NCI-H1694 (cell line): ENCODE data around the gene SORL1.
"Not testable (repeated sequence)": the region's sequence is repeated elsewhere in the genome, so short reads cannot be mapped to it uniquely, and the experiment has no call there.

ENCODE experiments used
- DNase-seq: peaks from one replicate; lab custom pipeline; 2025; lab: John Stamatoyannopoulos, UW

Gene SORL1

DNA sequence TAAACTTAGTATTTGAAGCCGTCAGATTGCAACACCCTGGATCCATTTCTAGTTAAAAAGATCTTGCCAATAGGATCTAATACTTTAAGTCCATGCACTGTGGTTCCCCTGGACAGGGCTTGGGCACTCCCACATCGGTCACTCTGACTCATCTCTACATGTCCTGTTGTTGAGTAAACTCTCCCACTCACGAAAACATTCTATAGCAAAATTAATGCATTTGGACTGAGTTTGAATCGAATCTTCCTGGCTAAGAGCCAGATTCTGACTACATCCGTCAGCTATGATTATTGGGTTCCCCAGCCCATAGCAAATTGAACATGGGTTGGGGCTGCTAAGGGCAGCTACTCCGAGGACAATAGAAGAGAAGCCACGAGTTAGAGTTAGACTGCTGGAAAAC, 182.8 kb downstream of the SORL1 start:
- DNase-seq: no peak

DNA sequence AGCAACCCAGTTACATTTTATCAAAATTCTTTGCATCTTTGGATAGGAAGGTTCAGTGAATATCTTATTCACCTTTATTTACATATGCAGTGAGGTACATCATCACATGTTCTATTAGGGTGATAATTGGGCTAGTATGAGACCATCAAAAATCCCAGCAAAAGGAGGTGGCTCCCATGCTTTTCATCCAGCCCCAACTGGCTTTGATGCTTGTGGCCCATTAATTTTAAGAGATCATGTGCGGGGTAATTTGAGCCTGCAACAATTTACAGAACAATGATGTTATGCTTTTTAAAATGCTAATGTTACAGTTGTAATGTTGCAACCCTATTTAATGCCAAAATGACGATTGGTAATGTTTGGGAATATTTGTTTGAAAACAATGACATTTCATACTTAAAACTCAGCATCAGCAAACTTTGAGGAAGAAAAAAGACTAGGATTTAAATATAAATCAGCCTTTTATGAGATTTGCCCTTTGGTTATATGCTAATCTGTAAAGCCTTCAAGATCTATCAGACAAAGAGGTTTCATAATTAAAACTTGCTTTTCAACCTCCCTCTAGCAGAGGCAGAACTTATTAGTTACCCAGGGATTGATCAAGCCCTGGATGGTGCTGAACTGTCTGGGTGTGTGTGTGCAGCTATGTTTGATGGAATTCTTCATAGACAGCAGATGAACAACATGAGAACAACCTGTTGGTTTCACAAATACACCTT, 184.1 kb downstream of the SORL1 start:
- DNase-seq: no peak

DNA sequence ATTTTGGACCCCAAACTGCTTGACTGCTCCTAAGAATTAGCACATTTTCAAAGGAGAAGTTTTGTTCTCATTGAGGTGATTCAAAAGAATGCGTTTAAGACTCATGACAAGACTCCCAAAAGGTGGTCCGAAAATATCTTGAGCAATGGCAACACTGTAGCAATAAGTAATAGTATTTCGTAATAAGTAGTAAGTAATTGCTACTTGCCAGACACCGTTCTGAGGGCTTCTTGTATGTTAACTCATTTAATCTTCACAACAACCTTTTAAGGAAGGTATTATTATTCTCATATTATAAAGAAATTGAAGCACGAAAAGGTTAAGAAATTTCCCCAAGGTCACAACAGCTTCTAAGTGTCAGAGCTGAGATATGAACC, 184.7 kb downstream of the SORL1 start:
- no peak for DNase-seq

DNA sequence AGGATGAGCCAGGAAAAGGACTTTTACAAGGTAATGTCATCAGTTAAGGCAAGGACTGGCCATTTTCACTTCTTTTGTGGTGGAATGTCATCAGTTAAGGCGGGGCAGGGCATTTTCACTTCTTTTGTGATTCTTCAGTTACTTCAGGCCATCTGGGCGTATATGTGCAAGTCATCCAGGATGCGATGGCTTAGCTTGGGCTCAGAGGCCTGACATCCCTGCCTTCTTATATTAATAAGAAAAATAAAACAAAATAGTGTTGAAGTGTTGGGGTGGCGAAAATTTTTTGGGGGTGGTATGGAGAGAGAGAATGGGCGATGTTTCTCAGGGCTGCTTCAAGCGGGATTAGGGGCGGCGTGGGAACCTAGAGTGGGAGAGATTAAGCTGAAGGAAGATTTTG, 185.5 kb downstream of the SORL1 start:
- DNase-seq: not testable (repeated sequence)

DNA sequence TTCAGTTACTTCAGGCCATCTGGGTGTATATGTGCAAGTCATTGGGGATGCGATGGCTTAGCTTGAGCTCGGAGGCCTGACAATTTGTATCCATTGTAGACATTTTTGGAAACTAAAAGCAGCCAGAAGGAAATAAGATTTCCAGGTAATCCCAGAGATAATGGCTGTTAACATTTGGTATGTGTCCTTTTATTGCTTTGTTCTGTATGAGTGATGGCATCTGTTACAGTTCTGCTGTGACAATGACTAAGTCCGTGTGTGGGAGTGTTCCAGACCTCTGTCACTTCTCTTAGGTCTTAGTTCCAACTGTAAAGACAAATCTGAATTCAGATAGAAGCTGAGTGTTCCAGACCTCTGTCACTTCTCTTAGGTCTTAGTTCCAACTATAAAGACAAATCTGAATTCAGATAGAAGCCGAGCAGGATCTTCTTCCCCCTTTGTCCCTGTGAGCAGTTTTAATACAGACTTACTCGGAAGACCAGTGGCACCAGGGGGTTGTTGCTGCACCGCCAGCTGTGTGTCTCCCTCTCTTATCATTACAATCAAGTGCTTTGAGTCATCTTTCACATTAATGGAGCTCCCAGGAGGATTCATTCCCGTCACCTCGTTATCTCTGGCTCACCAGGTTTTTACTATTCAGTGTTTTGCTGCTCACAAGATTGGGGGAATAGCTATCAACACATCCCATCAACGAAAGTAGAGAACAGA, 191.5 kb downstream of the SORL1 start:
- DNase-seq: no peak

DNA sequence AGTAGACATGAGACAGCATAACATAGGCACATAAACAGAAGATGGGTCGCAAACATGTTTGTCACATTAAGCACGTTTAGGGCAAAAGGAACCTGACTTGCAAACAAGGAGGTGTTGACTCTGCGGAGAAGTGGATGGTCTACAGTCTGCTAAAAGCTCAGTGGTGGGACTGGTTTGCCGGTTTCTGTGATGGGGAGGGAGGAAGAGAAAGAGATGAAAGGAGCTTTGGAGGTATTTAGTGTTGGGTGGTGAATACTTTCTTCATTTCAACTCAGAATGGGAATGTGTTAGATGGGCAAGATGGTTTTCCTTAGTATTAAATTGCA, 192.0 kb downstream of the SORL1 start:
- DNase-seq: no peak

DNA sequence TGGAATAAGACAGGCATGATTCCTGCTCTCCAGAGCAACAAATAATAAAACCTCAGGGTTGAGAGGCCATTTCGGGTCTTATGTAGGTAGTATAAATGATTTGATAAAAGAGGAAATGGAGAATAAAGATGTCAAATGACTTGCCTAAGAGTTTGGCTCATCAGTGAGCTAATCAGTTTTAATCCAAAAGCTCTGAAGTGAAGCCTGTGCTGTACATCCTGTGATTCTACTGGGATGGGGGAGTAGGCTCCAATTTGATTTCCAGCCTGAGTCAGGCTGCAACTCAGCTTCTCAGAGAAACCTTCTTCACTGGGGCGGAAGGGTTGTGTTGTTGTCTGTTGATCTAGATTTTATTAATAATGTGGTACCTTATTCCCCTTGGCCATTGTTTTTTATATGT, 192.9 kb downstream of the SORL1 start:
- DNase-seq: no peak

DNA sequence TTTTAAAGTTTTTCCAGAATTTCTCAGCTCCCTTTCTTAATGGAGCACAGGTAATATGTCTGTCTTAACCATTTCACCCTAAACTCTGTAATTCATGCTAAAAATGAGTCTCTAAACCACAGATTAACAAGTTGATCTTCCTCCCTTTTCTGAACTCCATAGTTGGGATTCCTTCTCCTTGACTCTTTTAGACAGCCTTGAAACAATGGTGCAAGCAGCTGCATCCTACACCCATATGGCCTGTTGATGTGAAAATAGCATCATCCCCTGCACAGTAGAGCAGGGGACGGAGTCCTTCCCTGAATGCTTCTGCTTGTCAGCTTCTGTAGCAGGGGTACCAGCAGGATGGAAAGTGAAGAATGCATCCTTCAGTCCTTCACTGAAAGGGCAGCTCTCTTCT, 193.5 kb downstream of the SORL1 start:
- DNase-seq: no peak

DNA sequence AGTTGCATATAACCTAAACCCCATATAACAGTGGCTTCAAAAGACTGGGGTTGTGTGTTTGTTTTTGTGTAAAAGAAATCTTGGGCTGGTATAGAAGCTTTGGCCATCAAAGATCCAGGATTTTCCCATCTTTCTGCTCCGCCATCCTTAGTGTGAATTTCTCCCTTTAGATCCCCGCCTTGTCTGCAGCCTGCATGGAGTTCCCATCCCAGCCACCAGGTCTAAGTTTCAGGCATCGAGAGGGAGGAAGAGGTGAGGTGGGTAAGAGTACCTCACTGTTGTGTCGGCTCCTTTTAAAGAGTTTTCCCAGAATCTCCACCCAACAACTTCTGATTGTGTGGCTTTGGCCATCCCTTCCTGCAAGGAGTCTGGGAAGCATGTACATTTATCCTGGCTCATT, 196.2 kb downstream of the SORL1 start:
- no peak for DNase-seq

DNA sequence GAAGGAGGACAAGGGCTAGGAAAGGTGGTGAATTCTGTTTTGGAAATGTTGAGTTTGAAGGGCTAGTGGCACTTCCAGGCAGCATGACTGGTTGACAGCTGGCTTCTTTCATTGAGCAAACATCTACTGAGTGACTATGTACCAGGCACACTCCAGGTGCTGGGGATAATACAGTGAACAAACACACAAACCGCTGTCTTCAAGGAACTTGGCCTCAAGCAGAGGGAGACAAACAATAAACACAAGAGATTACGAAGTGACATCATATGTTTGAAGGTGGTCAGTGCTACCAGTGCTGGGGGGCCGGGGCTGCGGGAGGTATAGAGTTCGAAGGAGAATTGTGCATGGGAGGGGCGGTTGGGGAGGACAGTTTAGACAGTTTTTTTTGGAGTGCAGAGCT, 197.7 kb downstream of the SORL1 start:
- no peak for DNase-seq

DNA sequence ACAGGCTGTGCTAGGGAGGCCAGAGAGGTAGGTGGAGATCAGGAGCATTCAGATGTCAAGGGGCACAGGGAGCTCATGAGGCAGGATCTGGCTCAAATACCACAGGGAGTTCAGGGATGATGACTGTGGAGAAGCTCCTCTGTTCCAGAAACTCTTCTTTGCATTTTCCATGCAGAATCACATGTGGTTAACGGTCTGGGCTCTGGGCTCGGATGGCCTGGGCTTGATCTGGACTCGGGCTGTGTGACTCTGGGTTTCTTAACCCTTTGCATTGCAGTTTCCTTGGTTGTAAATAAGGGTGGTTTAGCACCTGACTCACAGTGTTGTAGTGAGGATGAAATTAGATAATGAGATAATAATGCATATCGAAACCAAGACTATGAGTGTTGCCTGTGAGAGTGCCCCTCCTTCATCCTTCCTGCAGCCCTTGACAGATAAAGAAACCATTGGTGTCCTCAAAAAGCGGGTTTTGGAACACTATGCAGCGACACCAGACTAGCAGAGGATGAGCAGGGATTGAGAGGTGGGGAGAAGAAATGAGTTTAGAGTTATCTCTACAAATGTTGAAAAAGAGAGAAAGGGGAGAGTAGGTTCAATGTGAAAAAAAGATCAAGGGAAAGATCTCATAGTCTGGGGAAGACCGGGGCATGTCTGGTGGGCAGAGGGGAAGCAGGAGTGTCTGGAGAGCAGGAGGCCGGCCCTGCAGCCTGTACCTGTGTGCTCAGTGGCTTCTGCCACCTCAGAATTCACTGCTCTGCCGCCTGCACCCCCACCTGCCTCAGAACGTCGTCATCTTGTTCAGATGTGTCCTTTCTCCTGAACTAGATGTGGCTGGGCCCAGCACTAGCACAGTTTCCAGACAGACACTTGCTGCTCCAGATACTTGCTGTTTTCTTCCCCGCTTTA, 198.5 kb downstream of the SORL1 start:
- DNase-seq: no peak

DNA sequence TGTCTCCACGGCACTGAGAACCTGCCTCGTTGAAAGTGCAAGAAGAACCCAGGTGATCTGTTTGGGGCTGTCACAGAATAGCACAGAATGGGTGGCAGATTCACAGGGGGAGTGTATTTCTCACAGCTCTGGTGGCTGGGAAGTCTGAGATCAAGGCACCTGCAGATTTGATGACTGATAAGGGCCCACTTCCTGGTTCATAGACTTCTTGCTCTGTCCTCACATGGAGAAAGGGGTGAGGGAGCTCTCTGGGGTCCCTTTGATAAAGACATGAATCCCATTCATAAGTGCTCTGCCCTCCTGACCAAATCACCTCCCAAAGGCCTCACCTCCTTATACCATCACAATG, 199.1 kb downstream of the SORL1 start:
- DNase-seq: no peak

DNA sequence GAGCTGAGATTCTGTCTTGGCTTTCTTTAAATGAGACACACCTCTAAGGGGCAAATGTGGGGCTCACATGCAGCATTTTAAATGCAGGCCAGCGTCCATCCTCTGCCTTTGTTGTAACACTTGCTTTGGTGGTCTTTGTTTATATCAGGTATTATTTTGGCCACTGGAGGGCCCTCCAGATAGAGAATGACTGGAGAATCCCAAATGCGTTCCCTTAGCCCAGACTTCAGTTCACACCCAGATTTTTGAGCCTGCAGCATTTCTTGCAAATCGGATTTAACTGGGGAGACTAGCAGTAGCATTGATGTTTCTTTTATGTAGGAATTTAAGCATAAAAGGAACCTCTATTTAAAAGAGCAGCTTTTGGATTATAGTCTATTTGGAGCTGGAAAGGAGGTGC, 200.9 kb downstream of the SORL1 start:
- DNase-seq: no peak

DNA sequence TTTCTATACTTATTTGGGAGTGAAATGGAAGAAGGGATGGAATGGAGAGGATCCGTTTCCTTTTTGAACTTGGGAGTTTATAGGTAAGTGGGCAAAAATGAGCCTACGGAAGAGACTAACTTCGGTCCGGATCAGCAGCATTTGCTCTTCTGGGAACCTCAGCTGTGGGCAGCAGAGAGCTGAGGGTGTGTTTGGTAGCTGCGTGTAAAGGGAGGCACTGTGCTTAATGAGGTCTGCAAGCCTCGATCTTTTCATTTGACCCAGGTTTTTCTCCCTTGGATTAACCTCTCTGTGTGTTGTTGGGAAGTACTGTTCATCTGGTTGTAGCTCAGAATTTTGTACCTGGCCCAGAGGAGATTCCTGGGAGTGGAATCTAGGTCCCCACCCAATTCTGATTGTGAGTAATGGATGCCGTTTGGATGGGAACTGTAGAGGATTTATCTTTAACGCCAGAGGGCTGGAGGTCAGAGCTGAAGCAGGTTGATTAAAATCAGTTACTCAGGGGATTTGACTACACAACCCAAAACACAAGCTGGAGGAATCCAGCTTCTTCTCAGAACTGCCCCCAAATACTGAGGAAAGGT, 202.2 kb downstream of the SORL1 start:
- no peak for DNase-seq

DNA sequence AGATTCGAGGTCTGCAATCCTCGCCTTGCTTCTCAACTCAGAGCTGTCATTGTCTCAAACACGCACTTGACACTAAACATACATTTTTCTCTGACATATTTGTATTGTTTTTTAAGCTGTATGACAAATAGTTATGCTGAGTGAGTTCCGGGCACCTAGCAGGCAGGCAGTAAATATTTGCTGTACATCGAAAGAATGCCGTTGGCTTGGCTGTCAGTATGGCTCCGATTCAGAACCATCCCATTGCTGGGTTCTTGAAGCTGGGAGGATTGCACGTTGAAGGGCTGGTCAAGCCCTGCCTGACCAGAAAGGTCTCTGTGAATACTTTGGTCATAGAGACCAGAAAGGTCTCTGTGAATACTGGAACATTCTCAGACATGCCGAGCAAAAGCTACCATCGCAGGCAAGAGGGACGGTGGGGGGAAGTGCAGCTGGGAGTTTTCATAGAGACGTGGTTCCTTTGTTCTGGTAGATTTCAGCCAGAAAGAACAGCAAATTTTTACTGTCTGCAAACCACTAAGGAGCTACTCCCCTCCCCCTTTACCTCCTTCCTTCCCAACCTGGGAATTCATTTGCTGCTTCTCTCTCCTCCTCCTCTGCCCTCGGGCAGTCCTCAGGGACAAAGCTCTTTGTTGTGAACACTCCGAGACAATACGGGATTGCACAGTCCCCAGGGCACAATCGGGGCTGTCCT, 202.9 kb downstream of the SORL1 start:
- DNase-seq: no peak

DNA sequence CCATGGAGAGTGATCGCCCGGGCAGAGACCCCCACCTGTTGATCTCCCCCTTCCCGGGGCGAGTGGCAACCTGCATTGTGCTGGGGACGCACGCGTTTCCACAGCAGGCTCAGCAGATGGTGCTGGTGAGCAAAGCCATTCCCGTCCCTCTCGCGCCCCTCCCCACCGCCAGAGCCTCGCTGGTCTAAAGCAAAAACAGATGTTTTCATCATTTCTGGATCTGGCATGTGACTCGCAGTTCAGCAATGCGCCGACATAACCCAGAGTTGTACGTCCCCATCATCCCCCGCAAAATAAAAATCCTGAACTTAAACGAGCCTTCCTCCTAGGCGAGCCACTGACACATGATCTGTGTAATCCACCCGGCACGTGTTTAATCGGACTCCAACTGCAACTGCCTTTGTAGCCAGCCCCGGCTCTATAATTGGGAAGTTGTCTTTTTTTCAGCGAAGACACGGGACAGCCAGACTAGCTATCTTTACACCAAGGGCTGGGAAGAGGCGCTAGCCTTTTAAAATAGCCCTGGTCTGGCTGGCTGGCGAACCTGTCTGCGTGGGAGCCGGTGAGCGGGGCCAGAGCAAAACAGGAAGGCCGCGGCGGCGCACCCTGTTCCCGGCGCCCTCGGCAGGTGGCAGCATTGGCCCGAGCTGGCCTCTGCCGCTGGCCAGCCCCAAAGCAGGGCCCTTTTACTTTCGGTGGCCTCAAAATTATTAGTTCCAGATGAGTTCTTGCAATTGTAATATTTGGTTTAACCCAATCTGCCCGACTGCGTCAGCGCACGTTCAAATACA, 203.6 kb downstream of the SORL1 start:
- peak; percentile 32 for DNase-seq

DNA sequence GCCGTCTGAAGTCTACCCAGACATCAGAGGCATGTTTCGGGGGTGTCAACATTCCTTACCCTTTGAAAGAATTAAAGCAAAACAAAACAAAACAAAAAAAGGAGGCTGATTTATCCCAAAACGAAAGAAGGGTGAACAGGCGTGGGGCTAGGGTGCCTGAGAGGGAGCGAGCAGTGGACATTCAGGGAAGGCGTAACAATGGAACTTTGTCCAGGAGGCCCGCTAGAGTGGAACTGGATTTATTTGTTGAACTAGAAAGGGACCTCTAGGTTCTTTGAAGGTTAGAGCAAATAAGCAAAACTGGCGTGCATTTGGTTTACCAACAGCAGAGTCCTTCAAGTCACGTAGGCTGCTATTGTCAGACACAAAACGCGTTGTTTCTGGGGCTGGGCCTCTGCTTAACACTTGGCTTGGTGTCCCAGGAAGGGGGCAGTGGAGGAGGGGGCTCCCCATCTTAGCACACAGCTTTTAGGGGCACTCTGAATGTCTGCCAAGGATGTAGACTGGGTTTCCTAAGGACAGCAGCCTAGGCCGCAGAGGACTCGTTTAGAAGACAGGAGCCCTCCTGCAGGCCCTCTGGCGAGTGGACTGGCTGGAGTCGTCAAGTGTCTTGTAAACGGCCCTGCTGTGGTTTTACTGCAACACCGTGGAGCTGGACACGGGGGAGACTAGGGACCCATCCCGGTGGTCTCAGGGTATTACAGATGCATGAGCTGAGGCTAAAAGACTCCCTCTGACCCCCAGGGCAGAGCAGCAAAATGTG, 204.4 kb downstream of the SORL1 start:
- DNase-seq: no peak

DNA sequence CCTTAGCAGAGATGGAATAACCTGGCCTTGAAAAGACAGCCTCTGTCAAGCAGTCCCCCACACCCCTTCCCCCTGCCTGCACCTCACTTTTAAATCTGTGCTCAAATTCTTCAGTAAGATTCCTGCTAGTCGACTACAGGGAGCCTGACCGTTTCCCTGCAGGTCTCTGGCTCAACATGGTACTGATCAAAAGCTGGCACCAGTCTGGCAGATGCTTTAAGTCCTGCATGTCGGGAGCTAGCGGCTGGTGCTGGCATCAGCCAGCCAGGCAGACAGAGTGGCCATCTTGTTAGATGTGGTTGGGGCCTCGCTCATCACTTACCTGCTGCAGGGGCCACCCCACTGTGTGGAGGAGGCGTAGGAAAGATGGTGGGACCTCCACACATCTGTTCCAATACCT, 205.0 kb downstream of the SORL1 start:
- DNase-seq: no peak

DNA sequence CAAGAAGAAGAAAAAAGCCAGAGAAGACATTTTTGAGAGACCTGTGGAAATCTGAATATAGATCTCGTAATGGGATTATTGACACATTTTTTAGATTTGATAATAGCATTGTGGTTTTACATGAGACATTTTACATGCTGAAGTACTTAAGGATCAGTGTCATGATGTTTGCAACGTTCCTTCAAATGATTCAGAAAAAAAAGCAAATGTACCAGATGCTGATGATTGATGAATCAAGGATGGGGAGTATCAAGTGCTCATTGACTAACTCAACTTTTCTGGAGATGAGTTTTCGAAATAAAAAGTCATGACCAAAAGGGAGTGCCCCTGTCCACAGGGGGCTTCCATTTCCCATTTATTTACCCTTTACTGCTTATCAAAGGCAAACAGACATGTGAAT, 207.7 kb downstream of the SORL1 start:
- DNase-seq: no peak

DNA sequence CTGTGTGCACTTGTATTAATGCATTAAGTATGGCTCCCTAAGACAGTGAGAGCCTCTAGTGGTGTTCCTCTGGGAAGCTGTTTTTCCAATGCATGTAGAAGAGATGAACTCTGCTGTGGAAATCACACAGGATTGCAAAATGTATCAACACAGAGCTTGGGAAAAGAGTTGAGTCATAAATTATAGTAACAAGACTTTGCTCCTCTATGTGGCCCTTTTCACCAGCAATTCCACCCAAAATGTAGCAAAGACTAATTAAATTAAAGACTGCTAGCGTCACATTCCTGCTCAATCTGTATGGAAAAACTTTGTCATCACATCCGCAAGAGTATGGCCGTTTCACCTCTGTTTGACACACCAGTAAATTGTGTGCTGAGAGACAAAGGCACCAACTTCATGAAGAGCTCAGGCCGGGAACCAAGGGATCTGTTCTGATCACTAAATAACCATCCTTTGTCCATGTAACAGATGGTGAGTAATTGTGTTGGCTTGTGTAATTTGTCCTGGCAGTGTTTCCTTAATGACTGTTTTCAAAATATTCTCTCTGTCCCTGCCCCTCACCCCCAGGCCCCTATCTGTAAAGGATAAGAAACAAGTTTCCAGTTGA, 209.9 kb downstream of the SORL1 start:
- no peak for DNase-seq
